Measurements from ENCODE around the gene FAAP20.

GRCh38 chr1:2228157-2228594, 33.6 kb upstream of the FAAP20 start, which contains the start of gene SKI:
- TF ChIP-seq EZH2 (IDR thresholded peaks at IDR 0.05; ENCODE audit: low read length, unreplicated experiment) (no peak), CTCF (conservative IDR thresholded peaks at IDR 0.05; ENCODE audit: low read depth, low read length) (no peak), EZH2phosphoT487 (IDR thresholded peaks at IDR 0.05; ENCODE audit: borderline replicate concordance, low read length) (no peak)

Data from PC-3 (cell line).